HL-60/S4 (cell line): Measurements from ENCODE around the gene BCCIP.

Source experiments
- in situ Hi-C: fragments of 300-500 bp; cut with MboI; formaldehyde crosslinking; loops from 2 replicates; pipeline ENCODE4 v1.14.3; 2022; ENCODE audit warnings: low sequenced_read_pairs

BCCIP gene

GRCh38 chr10:125843603-125844329 lies 20.4 kb downstream of the BCCIP start:
- in situ Hi-C loops, result no loop called here

- in situ Hi-C loops, result no loop called here
Observed at GRCh38 chr10:125844751-125845221, 21.4 kb downstream of the BCCIP start.

- in situ Hi-C loops, result no loop called here
Observed at GRCh38 chr10:125845617-125846016, 22.3 kb downstream of the BCCIP start.

GRCh38 chr10:125846894-125847293 lies 23.5 kb downstream of the BCCIP start:
- in situ Hi-C loops, result no loop called here

GRCh38 chr10:125848371-125848770 lies 25.0 kb downstream of the BCCIP start:
- in situ Hi-C loops, result no loop called here

GRCh38 chr10:125848857-125849256 lies 25.5 kb downstream of the BCCIP start:
- in situ Hi-C loops, result no loop called here

GRCh38 chr10:125849448-125849847 lies 26.1 kb downstream of the BCCIP start:
- in situ Hi-C loops, result no loop called here

GRCh38 chr10:125850766-125851731 lies 27.7 kb downstream of the BCCIP start:
- in situ Hi-C loops, result no loop called here

GRCh38 chr10:125852487-125852886 lies 29.1 kb downstream of the BCCIP start:
- in situ Hi-C loops, result no loop called here

GRCh38 chr10:125857185-125857760 lies 33.9 kb downstream of the BCCIP start:
- in situ Hi-C loops, result no loop called here

- in situ Hi-C loops, result no loop called here
Observed at GRCh38 chr10:125859128-125859817, 35.9 kb downstream of the BCCIP start.

GRCh38 chr10:125865120-125865519 lies 41.8 kb downstream of the BCCIP start:
- in situ Hi-C loops, result no loop called here

GRCh38 chr10:125866421-125867029 lies 43.2 kb downstream of the BCCIP start:
- in situ Hi-C loops, result no loop called here

- in situ Hi-C loops, result no loop called here
Observed at GRCh38 chr10:125868372-125868975, 45.1 kb downstream of the BCCIP start.

- in situ Hi-C loops, result no loop called here
Observed at GRCh38 chr10:125871338-125871737, 48.0 kb downstream of the BCCIP start.

- in situ Hi-C loops, result no loop called here
Observed at GRCh38 chr10:125878957-125879835, 55.9 kb downstream of the BCCIP start.

- in situ Hi-C loops, result no loop called here
Observed at GRCh38 chr10:125880719-125881118, 57.4 kb downstream of the BCCIP start.

GRCh38 chr10:125881192-125881591 lies 57.8 kb downstream of the BCCIP start, which contains the start of gene DHX32:
Gene DHX32, minus strand, starts transcription at chr10:125881292. Its CDS starts 468 bp downstream, at chr10:125880824.
- in situ Hi-C loops, result no loop called here

GRCh38 chr10:125882596-125882995 lies 59.2 kb downstream of the BCCIP start:
- in situ Hi-C loops, result no loop called here
